B cell (primary cell): ENCODE data around the gene ZSWIM9. TPM values are rescaled to one million over a fixed set of nuclear protein-coding genes. Genes with fewer than 3 reads are reported as not detected.

Source experiments
- ATAC-seq: fragments of 200-7000 bp; cut with Tn5 transposase; one replicate; pipeline ENCODE4 v1.10.0; 2021; ENCODE audit warnings: low read depth, mild to moderate bottlenecking, moderate number of reproducible peaks, moderate library complexity
- CTCF ChIA-PET: fragments of 350-600 bp; sonication (Branson Sonifier 250); formaldehyde crosslinking; loops from one replicate; lab custom pipeline; 2021; ENCODE audit warnings: antibody characterized with exemption, inconsistent platforms; lab: Charles Lee
- POLR2A ChIA-PET: fragments of 350-600 bp; sonication (Branson Sonifier 250); formaldehyde crosslinking; loops from one replicate; lab custom pipeline; 2021; ENCODE audit warnings: antibody characterized with exemption; lab: Charles Lee
- DNase-seq: peaks from one replicate; pipeline ENCODE4 v3.0.0; 2013
- H2AFZ ChIP-seq: 2 replicates; pipeline ENCODE4 v1.6.1; 2012; ENCODE audit warnings: mild to moderate bottlenecking, low read depth, low read length; ENCODE audit not compliant: insufficient read depth, poor library complexity, severe bottlenecking
- H3K27ac ChIP-seq, 2 donors: 1 replicate in 1 of 2; 2 replicates in 1 of 2; pipeline ENCODE4 v1.5.1; 2012 to 2013; ENCODE audit warnings: low read length in 2 of 2, mild to moderate bottlenecking in 2 of 2, moderate library complexity in 1 of 2
- H3K27me3 ChIP-seq, 4 experiments: fragments of 200-600 bp in 1 of 4; sonication (generic) in 1 of 4; replicated peaks in 1 of 4; 1 replicate in 2 of 4; 2 replicates in 2 of 4; pipeline versions ENCODE4 v1.6.1 to v1.7.0; 2013 to 2016; ENCODE audit warnings: low read length in 3 of 4, mild to moderate bottlenecking in 2 of 4, mixed read lengths in 1 of 4, moderate library complexity in 1 of 4; ENCODE audit not compliant: insufficient read depth in 4 of 4, control insufficient read depth in 3 of 4; ENCODE audit errors: control extremely low read depth in 1 of 4
- H3K36me3 ChIP-seq, 2 experiments: replicated peaks in 1 of 2; 1 replicate in 1 of 2; 2 replicates in 1 of 2; pipeline versions ENCODE4 v1.6.1 to v1.7.1; 2013; ENCODE audit warnings: low read length in 1 of 2; ENCODE audit not compliant: insufficient read depth in 2 of 2, control insufficient read depth in 1 of 2; ENCODE audit errors: control extremely low read depth in 1 of 2, extremely low read depth in 1 of 2
- H3K4me1 ChIP-seq, 2 donors: fragments of 200-600 bp in 1 of 2; sonication (generic) in 1 of 2; 1 replicate in 1 of 2; 2 replicates in 1 of 2; pipeline versions ENCODE4 v1.5.1 to v1.6.1; 2013 to 2017; ENCODE audit warnings: low read length in 2 of 2; ENCODE audit not compliant: control insufficient read depth in 2 of 2, insufficient read depth in 2 of 2
- H3K4me2 ChIP-seq: replicated peaks from 2 replicates; pipeline ENCODE3; 2012; ENCODE audit warnings: mild to moderate bottlenecking, low read depth, low read length; ENCODE audit not compliant: poor library complexity, severe bottlenecking
- H3K4me3 ChIP-seq, 5 experiments: fragments of 200-600 bp in 1 of 5; sonication (generic) in 1 of 5; 1 replicate in 3 of 5; 2 replicates in 2 of 5; pipeline versions ENCODE4 v1.5.1 to v1.7.0; 2011 to 2016; ENCODE audit warnings: low read length in 4 of 5, mild to moderate bottlenecking in 4 of 5, low read depth in 2 of 5, control low read depth in 1 of 5, moderate library complexity in 1 of 5; ENCODE audit not compliant: insufficient read depth in 1 of 5; ENCODE audit errors: control extremely low read depth in 1 of 5, extremely low read depth in 1 of 5
- H3K79me2 ChIP-seq: fragments of 200-600 bp; sonication (generic); one replicate; pipeline ENCODE4 v1.6.0; 2016; ENCODE audit warnings: low read length; ENCODE audit not compliant: control insufficient read depth, insufficient read depth
- H3K9ac ChIP-seq: fragments of 200-600 bp; sonication (generic); 2 replicates; pipeline ENCODE4 v1.6.1; 2017; ENCODE audit warnings: mild to moderate bottlenecking, low read length, moderate library complexity
- H3K9me3 ChIP-seq, 3 donors: one replicate each; pipeline versions ENCODE4 v1.6.1 to v1.7.1; 2013; ENCODE audit warnings: low read length in 2 of 3; ENCODE audit not compliant: control insufficient read depth in 2 of 3, insufficient read depth in 1 of 3; ENCODE audit errors: control extremely low read depth in 1 of 3
- H4K20me1 ChIP-seq: 2 replicates; pipeline ENCODE4 v1.6.0; 2012; ENCODE audit warnings: mild to moderate bottlenecking, low read length; ENCODE audit not compliant: insufficient read depth, control insufficient read depth, poor library complexity, severe bottlenecking
- H3K27ac Mint-ChIP-seq: one replicate; pipeline ENCODE4 v1.8.0; 2021; ENCODE audit warnings: mixed read lengths
- H3K27me3 Mint-ChIP-seq: one replicate; pipeline ENCODE4 v1.8.0; 2021; ENCODE audit warnings: mixed read lengths
- H3K4me1 Mint-ChIP-seq: one replicate; pipeline ENCODE4 v1.8.0; 2021; ENCODE audit warnings: mixed read lengths
- H3K4me3 Mint-ChIP-seq: one replicate; pipeline ENCODE4 v1.8.0; 2021; ENCODE audit warnings: mixed read lengths
- H3K9me3 Mint-ChIP-seq: one replicate; pipeline ENCODE4 v1.8.0; 2022; ENCODE audit warnings: mixed read lengths; ENCODE audit not compliant: insufficient read depth
- CTCF ChIP-seq: fragments of 200-600 bp; IDR thresholded peaks from one replicate; pipeline ENCODE4 v1.8.0; 2022; ENCODE audit warnings: antibody characterized with exemption, mild to moderate bottlenecking
- EZH2 ChIP-seq: IDR thresholded peaks from 2 replicates; pipeline ENCODE4 v1.6.1; 2012; ENCODE audit warnings: borderline replicate concordance, low read depth, mild to moderate bottlenecking, moderate library complexity, low read length; ENCODE audit not compliant: insufficient read depth, poor library complexity, severe bottlenecking
- WGBS: methylation state at CpG from one replicate; pipeline ENCODE4 v1.1.5; 2013; ENCODE audit warnings: missing lambda C conversion rate; ENCODE audit not compliant: insufficient coverage; 5-methylcytosine and 5-hydroxymethylcytosine counted together
- intact Hi-C: fragments of 100-400 bp; cut with micrococcal nuclease; formaldehyde crosslinking; loops from one replicate; pipeline ENCODE4 v1.10.0; 2022
- polyA plus RNA-seq: library from polyadenylated mRNA; depleted of rRNA; stranded (reverse); fragments of >200 nt; gene quantifications from 2 replicates; pipeline ENCODE4 v1.2.3, GENCODE V29; 2012
- total RNA-seq, 2 donors: library from RNA; stranded (reverse); fragments of 120-200 nt in 1 of 2; gene quantifications; 1 replicate in 1 of 2; 2 replicates in 1 of 2; pipeline versions ENCODE4 v1.2.3 to v1.2.4, GENCODE V29; 2013 to 2022

ZSWIM9 gene
- total and polyA plus RNA-seq, 2 donors (not counting 1 experiment from before 2014, with no cell fraction given), result 1.7 to 15.7 TPM

GRCh38 chr19:48174445-48175030 lies 4.1 kb downstream of the ZSWIM9 start:
- H3K4me1 Mint-ChIP-seq, result peaks cover 16% of the 10 kb centered on the region
- no peaks in the 10 kb centered on the region for H3K27me3 ChIP-seq
- CTCF ChIA-PET, result interaction anchor here (1.1 kb wide), 1 partner anchor 29 kb away, joined by 3 read pairs; no protein-coding TSS in a partner anchor
- no peak overlapping the region for H3K4me2 ChIP-seq
- peaks cover 25% of the 10 kb centered on the region for H3K79me2 ChIP-seq
- intact Hi-C loops, result loop anchor here (5.0 kb wide), 1 partner anchor 158 kb away; no protein-coding TSS in a partner anchor
- H3K4me3 Mint-ChIP-seq, result no peak overlapping the region
- no peak overlapping the region for H2AFZ ChIP-seq
- DNase-seq (no peak), ATAC-seq (no peak)
- POLR2A ChIA-PET, result interaction anchor here (0.6 kb wide), 1 partner anchor 9 kb away, joined by 4 read pairs; no protein-coding TSS in a partner anchor
- H3K27me3 Mint-ChIP-seq, result no peaks in the 10 kb centered on the region
- H4K20me1 ChIP-seq, result peaks cover 6% of the 10 kb centered on the region
- WGBS, result 90% methylated on average over 3 of the region's 6 CpGs
- peaks cover 7% of the 10 kb centered on the region in 2 donors for H3K4me1 ChIP-seq
- no peak for TF ChIP-seq CTCF
- no peak for TF ChIP-seq EZH2
- H3K9ac ChIP-seq, result no peak overlapping the region
- no peak overlapping the region for H3K4me3 ChIP-seq
- H3K9me3 ChIP-seq, result no peaks in the 10 kb centered on the region
- peaks cover 3 to 15% of the 10 kb centered on the region in 2 experiments for H3K36me3 ChIP-seq
- H3K9me3 Mint-ChIP-seq, result no peaks in the 10 kb centered on the region
- no peak overlapping the region for H3K27ac ChIP-seq
- H3K27ac Mint-ChIP-seq, result no peak overlapping the region

GRCh38 chr19:48175578-48175977 lies 5.1 kb downstream of the ZSWIM9 start:
- Histone ChIP-seq H3K27me3 (no peaks in the 10 kb centered on the region), H3K4me3 (no peak overlapping the region), H3K4me2 (no peak overlapping the region), H3K9ac (no peak overlapping the region), H3K79me2 (peaks cover 24% of the 10 kb centered on the region), H3K9me3 (no peaks in the 10 kb centered on the region), H4K20me1 (peaks cover 6% of the 10 kb centered on the region), H2AFZ (no peak overlapping the region), H3K4me1 (peaks cover 7% of the 10 kb centered on the region in 2 donors), H3K36me3 (peaks cover 3 to 15% of the 10 kb centered on the region in 2 experiments), H3K27ac (no peak overlapping the region)
- no peak overlapping the region for H3K4me3 Mint-ChIP-seq
- no peak for TF ChIP-seq CTCF
- TF ChIP-seq EZH2, result no peak
- ATAC-seq (no peak), DNase-seq (no peak)
- CTCF ChIA-PET, result no interaction called here
- no peaks in the 10 kb centered on the region for H3K9me3 Mint-ChIP-seq
- H3K4me1 Mint-ChIP-seq, result peaks cover 12% of the 10 kb centered on the region
- H3K27me3 Mint-ChIP-seq, result no peaks in the 10 kb centered on the region
- intact Hi-C loops, result no loop called here
- 99% methylated on average over 8 of the region's 10 CpGs for WGBS
- POLR2A ChIA-PET, result no interaction called here
- H3K27ac Mint-ChIP-seq, result no peak overlapping the region
